Suprapubic skin (tissue), 4 donors: Measurements from ENCODE around the gene MTMR2.

Experiments used
- POLR2A ChIP-seq, 2 donors: fragments of 450-650 bp; IDR thresholded peaks; one replicate each; pipeline ENCODE4 v1.6.1; 2017; ENCODE audit warnings: antibody characterized with exemption in 2 of 2, mild to moderate bottlenecking in 2 of 2, moderate library complexity in 2 of 2
- POLR2AphosphoS5 ChIP-seq, 3 donors: sonication (generic); formaldehyde crosslinking; IDR thresholded peaks; one replicate each; pipeline ENCODE4 v1.6.1; 2017; ENCODE audit warnings: antibody characterized with exemption in 3 of 3

DNA sequence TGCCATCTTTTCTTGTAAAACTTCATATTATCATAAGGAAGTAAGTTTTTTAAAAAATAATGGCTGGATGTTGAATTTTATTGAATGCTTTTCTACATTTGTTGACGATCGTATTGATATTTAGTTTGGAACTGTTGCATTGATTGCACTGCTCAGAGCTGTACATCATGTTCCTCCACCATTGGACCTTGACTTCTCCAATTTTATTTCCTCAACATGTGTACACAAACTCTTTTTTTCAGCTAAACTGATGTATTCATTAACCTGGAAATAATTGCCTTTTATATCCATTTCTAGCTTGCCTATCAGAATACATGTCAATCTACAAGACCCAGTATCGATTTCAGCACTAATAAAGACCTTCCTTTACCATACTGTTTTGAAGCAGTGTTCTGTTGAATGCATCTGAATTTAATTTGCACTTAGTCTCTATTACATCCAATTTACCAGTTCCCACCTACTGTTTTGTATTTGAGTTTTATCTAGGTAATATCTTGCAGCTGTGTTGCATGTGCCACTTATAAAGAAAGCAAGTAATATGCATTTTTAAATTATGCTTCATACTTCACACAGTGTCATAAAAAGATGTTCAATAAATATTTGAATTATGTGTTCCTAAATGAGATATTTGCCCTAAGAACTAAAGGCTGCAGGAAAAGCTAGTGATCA is 128.1 kb downstream of the MTMR2 start:
- TF ChIP-seq POLR2AphosphoS5 (IDR thresholded peaks at IDR 0.05): no peak
- no peak for TF ChIP-seq POLR2A (IDR thresholded peaks at IDR 0.05)
